Motor neuron (in vitro differentiated cells): ENCODE results near the gene DDX55. TPM values are rescaled to one million over a fixed set of nuclear protein-coding genes. Genes with fewer than 3 reads are reported as not detected.
A peak's percentile ranks its signal among the peaks of the same experiment; 100 is the strongest.
"Not testable (repeated sequence)": the region's sequence is repeated elsewhere in the genome, so short reads cannot be mapped to it uniquely, and the experiment has no call there.

Experiments used
- ATAC-seq, 8 experiments: fragments of 200-7000 bp; cut with Tn5 transposase; replicated peaks in 6 of 8; 2 replicates each; pipeline ENCODE4 v1.8.0; 2021; ENCODE audit warnings: mild to moderate bottlenecking in 8 of 8, moderate library complexity in 8 of 8
- H3K27ac ChIP-seq, 2 donors: fragments of 250-450 bp; sonication (Bioruptor Pico); 2 replicates each; pipeline ENCODE4 v1.9.0; 2021; ENCODE audit warnings: antibody characterized with exemption in 2 of 2, mild to moderate bottlenecking in 2 of 2, moderate library complexity in 1 of 2
- H3K4me1 ChIP-seq, 2 donors: fragments of 250-450 bp; sonication (Bioruptor Pico); replicated peaks in 1 of 2; 2 replicates each; pipeline ENCODE4 v1.6.1; 2021; ENCODE audit warnings: antibody characterized with exemption in 2 of 2, mild to moderate bottlenecking in 2 of 2, moderate library complexity in 1 of 2
- H3K4me3 ChIP-seq, 5 donors: fragments of 250-450 bp; sonication (Bioruptor Pico); 2 replicates each; pipeline ENCODE4 v1.9.0; 2021; ENCODE audit warnings: antibody characterized with exemption in 5 of 5, mild to moderate bottlenecking in 5 of 5, moderate library complexity in 4 of 5
- WGBS, 10 experiments: fragments of 450-650 bp; shearing (Covaris generic); methylation state at CpG; one replicate each; pipeline ENCODE4 v1.0.0; 2022; 5-methylcytosine and 5-hydroxymethylcytosine counted together
- in situ Hi-C, 9 experiments: fragments of 400-800 bp; cut with MboI; loops; one replicate each; pipeline ENCODE4 v1.15.0; 2021; ENCODE audit warnings: low sequenced_read_pairs in 9 of 9, low pct_unique_long_range_greater_than_20kb in 2 of 9; ENCODE audit not compliant: unreplicated experiment in 9 of 9
- total RNA-seq, 8 experiments: library from RNA; unstranded; fragments of 300-600 nt; gene quantifications; 2 replicates each; pipeline versions ENCODE4 v1.2.3 to v1.2.4, GENCODE V29; 2022

The DDX55 gene
- total RNA-seq, result 10 to 100 TPM; 16.1 to 41.4 (median 24.0) TPM

- peak within 1 kb of the TSS; percentile 86 to 95 for H3K27ac ChIP-seq
- H3K4me3 ChIP-seq, result peak within 1 kb of the TSS; percentile 85 to 90 (median 87)
- WGBS, 10 experiments, result 0 to 5% (median 0%) methylated on average over 1 to 11 of the region's 81 CpGs; no CpG with 5 or more reads in 3 of the 10 experiments
- peak; percentile 94 to 97 (median 95) for ATAC-seq
- peaks cover 13 to 14% of the 10 kb centered on the region in 2 donors for H3K4me1 ChIP-seq
- in situ Hi-C loops, result no loop called here
These were observed at the start of gene DDX55 for GRCh38 chr12:123601602-123602489. TSS of gene DDX55 (plus strand) at chr12:123602099. CDS start at chr12:123602149, 50 bp downstream.

DNA sequence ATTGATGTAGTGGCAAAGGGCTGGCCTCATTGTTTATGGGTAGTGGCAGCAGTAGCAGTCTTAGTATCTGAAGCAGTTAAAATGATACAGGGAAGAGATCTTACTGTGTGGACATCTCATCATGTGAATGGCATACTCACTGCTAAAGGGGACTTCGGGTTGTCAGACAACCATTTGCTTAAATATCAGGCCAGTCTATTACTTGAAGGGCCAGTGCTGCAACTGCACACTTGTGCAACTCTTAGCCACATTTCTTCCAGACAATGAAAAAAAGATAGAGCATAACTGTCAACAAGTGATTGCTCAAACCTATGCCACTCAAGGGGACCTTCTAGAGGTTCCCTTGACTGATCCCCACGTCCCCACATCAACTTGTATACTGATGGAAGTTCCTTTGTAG lies 47.8 kb upstream of the DDX55 start:
- ATAC-seq, H3K27ac ChIP-seq, H3K4me3 ChIP-seq, H3K4me1 ChIP-seq, in situ Hi-C loops: not testable (repeated sequence)
- WGBS, 10 experiments, result 0 to 36% (median 20%) methylated on average over 1 to 2 of the region's 2 CpGs; no CpG with 5 or more reads in 5 of the 10 experiments

GRCh38 chr12:123554843-123555242 lies 47.1 kb upstream of the DDX55 start:
- 65 to 93% (median 80%) methylated on average over 1 to 4 of the region's 5 CpGs; no CpG with 5 or more reads in 2 of the 10 experiments for WGBS, 10 experiments
- in situ Hi-C loops, result not testable (repeated sequence)

DNA sequence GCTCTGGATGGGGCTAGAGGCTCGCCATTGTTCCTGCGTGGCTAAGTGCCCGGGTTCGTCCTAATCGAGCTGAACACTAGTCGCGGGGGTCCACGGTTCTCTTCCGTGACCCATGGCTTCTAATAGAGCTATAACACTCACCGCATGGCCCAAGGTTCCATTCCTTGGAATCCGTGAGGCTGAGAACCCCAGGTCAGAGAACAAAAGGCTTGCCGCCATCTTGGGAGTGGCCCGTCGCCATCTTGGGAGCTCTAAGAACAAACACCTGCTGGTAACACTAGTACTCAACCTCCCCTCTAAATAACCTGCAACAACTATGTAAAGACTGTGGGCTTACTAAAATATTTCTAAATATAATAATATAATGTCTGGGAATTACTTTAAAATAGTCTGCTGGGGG lies 43.4 kb upstream of the DDX55 start:
- ATAC-seq, H3K4me1 ChIP-seq, H3K4me3 ChIP-seq, H3K27ac ChIP-seq, in situ Hi-C loops: not testable (repeated sequence)
- WGBS, 10 experiments, result 71 to 100% (median 96%) methylated on average over 1 to 12 of the region's 14 CpGs; no CpG with 5 or more reads in 1 of the 10 experiments

More at GRCh38 chr12:123554843-123555242, 47.1 kb upstream of the DDX55 start:
- not testable (repeated sequence) for H3K27ac ChIP-seq, H3K4me3 ChIP-seq, ATAC-seq, H3K4me1 ChIP-seq

- in situ Hi-C loops, result no loop called here
- Histone ChIP-seq H3K27ac (no peak overlapping the region), H3K4me3 (no peak overlapping the region), H3K4me1 (no peaks in the 10 kb centered on the region)
- WGBS, 10 experiments, result 73 to 100% (median 100%) methylated on average over 1 to 3 of the region's 3 CpGs; no CpG with 5 or more reads in 5 of the 10 experiments
- no peak for ATAC-seq
These were observed 42.4 kb upstream of the DDX55 start for GRCh38 chr12:123559468-123559867.

- WGBS, 10 experiments, result 30 to 89% (median 69%) methylated on average over 1 to 3 of the region's 4 CpGs; no CpG with 5 or more reads in 4 of the 10 experiments
- in situ Hi-C loops, result no loop called here
- peak in 3 of 8 experiments; percentile 94 to 98 (median 98) for ATAC-seq
- no peak overlapping the region for H3K4me3 ChIP-seq
- no peak overlapping the region for H3K27ac ChIP-seq
- no peaks in the 10 kb centered on the region for H3K4me1 ChIP-seq
These were observed 30.5 kb upstream of the DDX55 start for GRCh38 chr12:123571343-123571813.

GRCh38 chr12:123572391-123572790 lies 29.5 kb upstream of the DDX55 start:
- no peak for ATAC-seq
- Histone ChIP-seq H3K4me3 (no peak overlapping the region), H3K27ac (no peak overlapping the region), H3K4me1 (no peaks in the 10 kb centered on the region)
- WGBS, 10 experiments, result 0 to 100% (median 59%) methylated on average over 1 to 2 of the region's 2 CpGs; no CpG with 5 or more reads in 4 of the 10 experiments
- in situ Hi-C loops, result no loop called here

DNA sequence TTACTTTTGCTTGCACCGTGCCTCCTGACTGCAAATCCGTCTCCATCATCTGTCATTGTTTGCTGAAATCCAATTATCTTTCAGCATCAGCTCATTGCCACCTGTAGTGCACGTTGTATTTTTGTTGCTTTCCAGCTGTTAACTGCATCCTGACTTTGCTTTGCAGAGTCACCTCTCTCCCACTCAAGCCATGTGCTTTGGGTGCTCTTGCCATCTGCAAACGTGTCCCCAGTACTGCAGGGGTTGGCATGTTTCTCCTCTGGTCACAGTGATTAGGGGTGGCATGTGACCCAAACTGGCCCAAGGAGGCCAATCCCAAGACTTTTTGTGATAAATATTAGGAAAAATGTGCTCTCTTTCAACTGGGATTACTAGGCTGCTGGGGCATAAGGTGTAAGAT lies 28.0 kb upstream of the DDX55 start:
- no peak for ATAC-seq
- WGBS, 10 experiments, result 20 to 100% (median 40%) methylated on average over 1 to 4 of the region's 4 CpGs; no CpG with 5 or more reads in 1 of the 10 experiments
- in situ Hi-C loops, result no loop called here
- Histone ChIP-seq H3K4me1 (no peaks in the 10 kb centered on the region), H3K4me3 (no peak overlapping the region), H3K27ac (no peak overlapping the region)

- 17 to 100% (median 50%) methylated on average over 1 of the region's 1 CpG; no CpG with 5 or more reads in 5 of the 10 experiments for WGBS, 10 experiments
- no peak overlapping the region for H3K4me3 ChIP-seq
- in situ Hi-C loops, result no loop called here
- no peak overlapping the region for H3K27ac ChIP-seq
- ATAC-seq, result no peak
- no peaks in the 10 kb centered on the region for H3K4me1 ChIP-seq
These were observed 25.3 kb upstream of the DDX55 start for GRCh38 chr12:123576611-123577010.

GRCh38 chr12:123578243-123578642 lies 23.7 kb upstream of the DDX55 start:
- in situ Hi-C loops, result no loop called here
- 66 to 100% (median 94%) methylated on average over 1 to 3 of the region's 3 CpGs; no CpG with 5 or more reads in 1 of the 10 experiments for WGBS, 10 experiments
- Histone ChIP-seq H3K4me1 (peaks cover 8 to 12% of the 10 kb centered on the region in 2 donors), H3K4me3 (no peak overlapping the region), H3K27ac (no peak overlapping the region)
- no peak for ATAC-seq

DNA sequence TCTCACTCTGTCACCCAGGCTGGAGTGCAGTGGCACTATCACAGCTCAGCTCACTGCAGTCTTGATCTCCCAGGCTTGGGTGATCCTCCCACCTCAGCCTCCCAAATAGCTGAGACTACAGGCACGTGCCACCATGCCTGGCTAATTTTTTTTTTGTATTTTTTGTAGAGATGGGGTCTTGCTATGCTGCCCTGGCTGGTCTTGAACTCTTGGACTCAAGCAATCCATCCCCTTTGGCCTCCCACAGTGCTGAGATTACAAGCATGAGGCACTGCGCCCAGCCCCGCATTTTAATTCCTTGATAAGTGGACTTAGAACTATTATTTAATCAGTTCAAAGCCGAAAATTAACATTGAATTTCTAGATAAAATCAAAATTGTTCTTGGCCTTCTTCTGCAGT lies 23.1 kb upstream of the DDX55 start:
- H3K4me1 ChIP-seq, result peaks cover 8 to 12% of the 10 kb centered on the region in 2 donors
- in situ Hi-C loops, H3K27ac ChIP-seq, ATAC-seq, H3K4me3 ChIP-seq: not testable (repeated sequence)
- 79 to 100% (median 100%) methylated on average over 1 to 4 of the region's 4 CpGs; no CpG with 5 or more reads in 1 of the 10 experiments for WGBS, 10 experiments

- Histone ChIP-seq H3K4me1 (peaks cover 13 to 15% of the 10 kb centered on the region in 2 donors), H3K27ac (no peak overlapping the region), H3K4me3 (no peak overlapping the region)
- ATAC-seq, result no peak
- WGBS, 10 experiments, result 81 to 100% (median 100%) methylated on average over 1 to 4 of the region's 4 CpGs; no CpG with 5 or more reads in 7 of the 10 experiments
- in situ Hi-C loops, result no loop called here
These were observed 21.1 kb upstream of the DDX55 start for GRCh38 chr12:123580772-123581171.
